Non-pigmented ciliary epithelial cell (primary cell): Measurements from ENCODE around the gene BLACAT1.

ENCODE experiments used
- DNase-seq: peaks from one replicate; pipeline ENCODE4 v3.0.0-alpha.2; 2010; ENCODE audit warnings: low read depth

BLACAT1 gene

DNA sequence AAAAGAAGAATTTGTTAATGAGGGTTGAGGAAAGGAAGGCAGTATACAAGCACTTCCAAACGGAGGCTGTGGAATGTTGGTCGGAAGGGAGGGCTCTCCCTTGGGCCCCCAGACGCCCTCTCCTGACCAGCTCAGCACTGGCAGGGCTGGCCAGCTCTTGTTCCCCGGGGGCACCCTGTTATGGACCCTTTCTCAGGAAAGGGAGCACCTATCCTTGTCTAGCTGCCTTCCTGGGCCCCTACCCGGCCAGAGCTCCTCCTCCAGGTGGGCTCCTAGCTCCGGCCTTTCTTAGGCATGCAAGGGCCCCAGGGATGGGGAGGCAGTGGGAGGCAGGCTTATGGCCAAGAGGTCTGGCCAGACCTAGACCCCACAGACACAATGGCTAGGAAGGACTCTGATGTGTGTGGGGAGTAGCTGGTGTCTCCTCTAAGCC lies 926 bp downstream of the BLACAT1 start:
- DNase-seq: no peak

DNA sequence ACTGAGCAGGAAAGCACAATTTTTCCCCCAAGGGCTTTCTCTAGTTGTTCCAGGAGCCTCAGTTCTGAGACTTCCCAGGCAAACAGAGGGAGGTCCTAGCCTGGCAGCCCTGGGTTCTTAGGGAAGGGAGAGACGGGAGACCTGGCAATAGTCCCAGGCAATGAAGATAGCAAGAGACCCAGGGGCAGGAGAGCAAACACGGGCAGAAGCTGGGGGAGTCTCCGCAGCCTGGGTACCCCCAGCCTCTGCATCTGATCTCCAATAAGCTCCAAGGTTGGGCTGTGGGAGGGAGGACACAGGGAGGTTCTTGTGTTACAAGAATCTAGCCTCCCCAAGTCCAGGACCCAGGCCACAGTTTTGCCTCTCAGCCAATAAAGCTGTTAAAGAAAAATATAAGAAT lies 2.4 kb downstream of the BLACAT1 start:
- DNase-seq: no peak

DNA sequence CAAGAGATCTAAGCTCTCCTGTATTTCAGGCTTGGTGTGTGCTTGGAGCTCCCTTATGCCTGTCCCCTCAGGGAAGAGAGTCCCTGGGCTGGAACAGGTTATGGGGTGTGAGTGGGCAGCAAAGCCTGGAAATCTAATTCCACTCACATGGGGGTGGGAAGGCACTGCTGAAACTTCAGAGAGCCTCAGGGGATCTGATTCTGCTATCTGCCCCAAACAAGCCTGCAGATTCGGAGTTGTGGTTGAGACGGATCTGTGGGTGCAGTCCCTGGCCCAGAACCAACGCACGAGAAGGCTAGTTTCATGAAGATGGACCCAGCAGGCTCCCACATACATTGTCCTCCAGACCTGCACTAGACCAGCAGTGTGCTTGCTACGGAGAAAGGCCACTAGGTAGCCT lies 2.9 kb downstream of the BLACAT1 start:
- no peak for DNase-seq

DNA sequence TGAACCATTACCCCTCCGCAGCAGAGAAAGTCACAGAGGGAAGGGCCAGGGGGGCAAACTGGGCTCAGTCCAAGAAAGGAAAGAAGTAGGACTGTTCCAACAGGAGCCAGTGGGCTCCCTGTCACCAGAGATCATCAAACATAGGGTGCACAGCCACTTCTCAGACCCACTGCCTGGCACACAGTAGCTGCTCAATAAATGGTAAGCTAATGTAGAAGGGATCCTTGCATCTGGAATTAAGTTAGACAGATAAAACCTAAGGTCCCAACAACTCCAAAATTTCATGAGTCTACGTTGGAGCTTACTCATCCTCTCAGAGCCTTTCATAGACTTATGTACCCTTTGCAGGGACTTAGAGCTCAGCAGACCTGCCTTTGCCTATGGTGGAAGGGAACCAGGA lies 3.5 kb downstream of the BLACAT1 start:
- no peak for DNase-seq

DNA sequence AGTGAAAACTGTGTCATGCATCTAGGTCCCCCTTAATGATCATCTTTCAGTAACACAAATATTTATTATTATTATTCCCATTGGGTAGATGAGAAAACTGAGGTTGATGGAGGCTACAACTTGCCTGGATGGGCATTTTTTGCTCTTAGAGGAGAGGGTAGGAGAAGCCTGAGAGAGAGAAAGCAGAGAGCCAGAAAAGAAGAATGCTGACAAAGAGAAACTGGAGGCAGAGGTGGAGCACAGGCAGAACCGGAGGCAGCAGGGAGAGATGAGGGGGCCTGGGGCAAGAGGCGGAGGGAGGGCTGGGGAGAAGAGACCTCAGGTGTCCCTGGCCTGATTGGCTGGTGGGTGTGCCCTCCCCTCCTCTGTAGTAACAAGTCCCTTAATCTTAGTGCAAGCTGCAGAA lies 4.1 kb downstream of the BLACAT1 start:
- DNase-seq: no peak

DNA sequence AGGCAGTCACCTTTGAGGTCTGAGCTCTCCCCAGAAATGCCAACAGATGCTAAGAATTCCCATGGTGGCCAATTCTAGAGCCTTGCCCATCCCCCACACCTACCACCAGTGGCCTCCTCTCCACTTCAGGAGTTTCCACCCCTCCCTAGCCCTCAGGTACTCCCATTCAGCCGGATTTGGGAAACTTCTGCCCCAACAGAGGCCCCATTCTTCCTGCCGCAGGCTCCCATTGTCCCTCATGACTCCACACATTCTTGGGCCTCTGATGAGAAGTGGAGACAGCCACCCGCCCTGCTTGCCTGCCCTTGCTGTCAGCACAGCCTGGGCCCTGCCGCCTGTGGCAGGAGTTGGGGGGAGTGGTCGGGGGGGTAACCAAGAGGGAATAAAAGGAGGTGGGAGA lies 4.6 kb downstream of the BLACAT1 start:
- DNase-seq: no peak

DNA sequence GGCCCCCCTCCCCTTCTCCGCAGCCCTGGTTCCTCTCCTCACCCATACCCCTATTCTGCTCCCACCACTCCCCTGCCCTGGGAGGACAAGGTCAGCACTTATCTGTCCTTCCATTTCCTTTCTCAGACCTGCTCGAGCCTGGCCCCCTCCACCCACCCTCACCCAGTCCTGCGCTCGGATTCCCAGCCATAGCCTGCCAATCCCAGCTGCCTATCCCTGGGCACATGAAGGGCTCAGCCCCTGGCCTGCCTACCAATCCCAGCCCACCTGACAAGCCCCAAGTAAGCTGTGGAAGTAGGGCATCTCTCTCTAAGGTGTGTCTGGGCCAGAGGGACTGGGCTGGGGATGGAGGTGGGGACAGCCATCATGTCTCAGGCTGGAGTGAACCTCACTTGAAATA lies 5.4 kb downstream of the BLACAT1 start:
- no peak for DNase-seq

DNA sequence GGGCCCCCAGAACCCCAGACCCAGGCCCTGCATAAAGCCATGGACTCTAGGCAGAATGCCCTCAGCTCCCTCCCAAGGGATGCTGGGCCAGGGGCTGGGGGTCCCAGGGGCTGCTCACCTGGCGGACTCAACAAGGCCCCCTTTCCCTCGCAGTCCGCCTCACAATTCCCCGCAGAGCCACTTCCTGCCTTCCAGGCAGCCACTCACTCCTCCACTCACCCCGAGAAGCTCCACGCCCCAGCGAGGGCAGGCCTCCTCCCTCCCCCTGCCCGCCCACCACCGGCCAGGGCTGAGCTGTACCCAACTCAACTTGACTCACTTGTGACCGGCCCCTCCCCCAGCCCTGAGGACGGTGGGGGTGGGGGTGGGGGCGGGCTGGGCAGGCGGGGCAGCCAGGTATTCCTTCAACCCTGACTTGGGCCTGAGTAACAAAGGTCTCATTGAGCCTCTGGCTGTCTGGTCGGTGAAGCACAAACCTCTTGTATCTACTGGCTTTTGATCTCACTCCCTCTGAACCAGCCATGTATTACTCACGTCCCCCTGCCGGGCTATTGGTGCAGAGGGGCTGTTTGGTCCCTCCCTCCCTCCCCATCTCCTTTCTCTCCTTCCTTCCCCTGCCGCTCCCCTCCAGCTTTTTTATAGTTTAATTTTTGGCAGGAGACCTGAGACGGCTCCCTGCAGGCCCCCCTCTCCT lies 5.9 kb downstream of the BLACAT1 start:
- DNase-seq: no peak

DNA sequence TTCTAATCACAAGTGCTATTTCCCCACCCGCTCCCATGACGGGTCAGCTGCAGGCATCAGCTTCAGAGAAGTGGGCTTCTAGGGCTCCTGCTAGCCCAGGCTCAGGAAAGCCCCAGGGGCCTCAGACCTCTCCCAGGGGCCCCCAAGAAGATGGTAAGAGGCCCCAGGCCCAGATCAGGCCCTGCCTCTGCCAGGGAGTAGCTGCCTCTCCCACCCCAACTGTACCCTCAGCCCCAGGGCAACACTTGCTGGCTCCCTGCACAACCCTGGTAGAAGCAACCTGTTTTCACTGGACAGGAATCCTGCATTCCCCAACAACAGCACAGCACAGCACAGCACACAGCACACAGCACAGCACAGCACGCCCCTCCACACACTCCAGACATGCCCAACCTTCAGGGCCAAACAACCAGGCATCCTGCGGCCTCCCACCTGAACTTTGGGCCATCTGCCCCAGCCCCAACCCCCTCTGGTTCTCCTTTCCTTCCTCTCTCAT lies 6.5 kb downstream of the BLACAT1 start:
- DNase-seq: no peak

DNA sequence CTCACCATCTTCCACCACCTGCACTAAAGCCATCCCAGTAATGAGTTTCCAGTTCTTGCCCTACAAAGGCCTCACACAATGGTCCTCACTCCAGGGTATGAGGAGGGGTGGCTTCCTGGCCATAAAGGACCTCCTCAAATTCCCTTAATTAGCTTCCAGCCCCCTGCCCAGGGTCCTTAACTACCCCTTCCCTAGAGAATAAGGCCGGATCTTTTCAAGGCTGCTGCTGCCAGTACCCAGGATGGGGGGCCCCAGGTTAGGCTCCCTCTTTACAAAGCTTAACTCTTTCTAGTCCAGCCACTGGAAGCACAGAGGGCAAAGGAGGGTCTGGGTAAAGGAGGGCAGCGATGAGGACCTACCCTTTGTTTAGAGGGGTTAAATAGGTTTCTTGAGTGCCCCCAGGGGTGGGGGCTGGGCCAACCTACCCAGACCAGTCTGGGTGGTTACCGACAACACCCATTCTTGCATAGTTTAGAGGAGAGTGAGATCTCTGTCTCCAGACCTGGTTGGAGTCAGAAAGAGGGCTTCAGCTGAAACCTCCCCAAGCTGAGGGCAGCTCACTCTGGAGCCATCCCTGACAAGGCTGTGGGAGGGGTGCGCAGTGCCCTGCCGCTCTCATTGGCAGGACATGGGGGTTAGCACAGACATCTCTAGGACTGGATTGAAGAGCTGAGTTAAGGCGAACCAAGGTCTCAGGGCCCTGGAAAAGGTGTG lies 7.1 kb downstream of the BLACAT1 start:
- no peak for DNase-seq

DNA sequence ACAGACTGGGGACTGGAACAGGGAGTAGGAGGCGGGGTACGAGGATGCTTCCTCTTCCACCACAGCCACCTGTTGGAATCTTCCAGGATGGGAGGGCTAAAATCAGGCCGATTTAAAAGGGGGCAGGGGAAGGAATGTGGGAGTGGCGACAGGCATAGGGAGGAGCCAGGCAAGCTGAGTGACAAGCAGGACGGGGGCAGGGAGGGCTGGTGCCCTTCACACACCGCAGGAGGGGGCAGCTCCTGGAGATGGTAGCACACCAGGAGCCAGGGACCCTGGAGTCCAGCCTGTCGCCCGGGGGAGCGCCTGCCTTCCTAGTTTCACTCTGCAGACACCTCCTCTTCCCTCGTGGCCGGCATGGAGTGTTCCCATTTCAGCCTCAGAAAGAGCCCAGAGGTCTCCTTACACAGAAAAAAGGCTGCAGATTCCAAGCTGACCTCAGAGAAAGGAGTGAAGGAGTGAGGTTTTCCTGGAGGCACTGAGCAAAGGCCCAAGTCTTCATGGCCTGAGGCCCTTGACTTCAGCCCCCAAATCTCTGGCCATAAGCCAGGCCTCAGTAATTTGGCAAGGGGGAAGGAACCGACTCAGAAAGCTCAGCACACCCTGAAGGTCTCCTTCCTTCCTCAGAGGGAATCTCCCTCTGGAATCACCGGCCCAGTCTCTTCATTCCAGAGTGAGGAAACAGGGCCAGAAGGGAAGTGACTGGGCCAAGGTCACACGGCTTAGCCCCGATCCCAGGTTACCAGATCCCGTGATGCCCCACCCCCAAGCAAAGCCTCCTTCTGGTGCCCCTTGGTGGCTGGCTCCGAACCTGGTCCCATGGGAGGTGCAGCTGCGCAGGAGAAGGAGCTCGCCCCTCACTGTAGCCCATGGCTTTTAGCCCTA lies 8.1 kb downstream of the BLACAT1 start:
- DNase-seq: no peak

DNA sequence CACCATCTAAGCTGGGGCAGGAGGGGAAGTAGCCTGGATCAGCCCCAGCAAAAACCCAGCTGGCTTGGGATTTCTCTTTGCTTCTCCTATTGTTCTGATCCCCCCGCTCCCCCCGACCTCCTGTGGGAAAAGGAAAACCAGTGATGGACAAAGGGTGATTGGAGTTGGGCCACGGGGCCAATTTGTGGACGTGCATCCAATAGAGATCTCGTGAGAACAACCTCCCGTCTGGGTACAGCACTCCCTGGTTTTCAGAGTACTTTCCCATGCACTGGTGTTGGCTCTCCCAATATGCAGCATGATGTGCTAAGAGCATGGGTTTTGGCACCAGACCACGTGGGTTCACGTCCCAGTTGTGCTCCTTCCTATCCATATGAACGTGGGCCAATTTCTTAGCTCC lies 9.0 kb downstream of the BLACAT1 start:
- DNase-seq: no peak

DNA sequence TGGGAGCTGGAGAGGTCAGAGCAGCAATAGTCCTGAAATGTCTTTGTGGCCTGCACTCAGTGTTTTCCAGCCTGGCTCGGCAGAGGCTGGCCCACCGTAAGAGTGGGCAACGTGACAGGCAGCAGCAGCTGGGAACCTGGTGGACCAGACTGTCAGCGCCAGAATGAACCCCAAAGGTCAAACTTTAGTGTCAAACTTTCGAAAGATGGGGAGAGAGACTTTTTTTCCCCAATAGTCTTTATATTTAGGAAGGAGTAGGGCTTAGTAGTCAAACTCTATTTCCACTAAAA lies 10.3 kb downstream of the BLACAT1 start:
- DNase-seq: no peak

DNA sequence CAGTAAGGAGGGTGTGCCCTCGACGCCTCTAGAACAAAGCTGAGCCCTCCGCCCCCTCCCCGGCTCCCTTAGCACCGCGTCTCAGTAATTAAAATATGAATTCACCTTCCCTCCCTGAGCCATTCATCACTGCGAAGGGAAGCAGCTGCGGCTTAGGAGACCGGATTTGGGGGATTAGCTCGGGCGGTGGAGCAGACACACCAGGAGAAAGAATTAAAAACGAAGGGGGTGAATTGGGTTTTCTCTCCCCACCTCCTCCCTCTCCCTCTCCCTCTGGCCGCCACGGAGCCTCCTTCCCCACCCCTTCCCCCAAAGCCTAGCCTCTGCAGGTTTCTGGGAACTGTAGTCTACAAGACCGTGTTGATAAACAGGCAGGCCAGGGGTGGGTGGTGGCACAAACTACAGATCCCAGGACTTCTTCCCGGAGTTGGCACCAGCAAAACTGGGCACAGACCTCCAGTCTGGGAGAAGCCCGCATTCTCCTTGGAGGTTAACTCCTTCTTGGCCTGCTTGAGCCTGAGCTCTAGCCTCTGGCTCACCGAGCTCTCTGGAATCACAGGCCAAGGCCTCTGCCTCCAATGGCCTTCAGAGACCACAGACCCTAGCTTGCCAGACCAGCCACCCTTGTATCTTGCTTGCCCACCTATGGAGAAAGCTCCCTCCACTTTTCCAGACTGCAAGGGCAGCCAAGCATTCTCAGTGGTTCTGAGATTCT lies 10.8 kb downstream of the BLACAT1 start:
- no peak for DNase-seq

DNA sequence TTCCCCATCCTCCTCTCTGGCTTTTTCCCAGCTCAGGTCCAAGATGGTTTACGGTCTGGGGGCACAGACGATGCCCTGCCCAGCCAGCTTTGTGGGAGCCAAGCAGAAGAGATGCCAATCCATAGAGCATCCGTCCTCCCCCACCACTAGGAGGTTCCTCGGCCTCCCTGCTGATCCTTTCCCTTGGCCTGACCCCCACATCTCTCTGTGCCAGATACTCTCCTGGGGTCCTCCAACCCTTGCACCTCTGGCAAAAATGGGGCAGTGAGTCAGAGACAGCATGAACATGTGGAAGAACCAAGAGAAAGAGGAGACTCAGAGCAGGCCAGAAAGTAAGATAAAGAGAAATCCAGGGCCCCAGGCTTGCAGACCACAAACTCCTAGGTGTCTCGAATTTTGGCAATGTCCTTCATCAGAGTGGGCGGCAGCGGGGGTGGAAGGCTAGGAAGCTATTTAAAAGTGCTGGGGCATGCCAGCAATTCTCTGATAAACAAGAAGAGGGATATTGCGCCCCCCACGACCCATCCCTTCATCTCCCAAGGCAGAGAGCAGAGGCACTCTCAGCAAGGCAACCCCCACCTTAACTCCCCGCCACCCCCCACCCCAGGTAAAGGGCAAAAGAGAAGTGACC lies 11.4 kb downstream of the BLACAT1 start:
- no peak for DNase-seq

DNA sequence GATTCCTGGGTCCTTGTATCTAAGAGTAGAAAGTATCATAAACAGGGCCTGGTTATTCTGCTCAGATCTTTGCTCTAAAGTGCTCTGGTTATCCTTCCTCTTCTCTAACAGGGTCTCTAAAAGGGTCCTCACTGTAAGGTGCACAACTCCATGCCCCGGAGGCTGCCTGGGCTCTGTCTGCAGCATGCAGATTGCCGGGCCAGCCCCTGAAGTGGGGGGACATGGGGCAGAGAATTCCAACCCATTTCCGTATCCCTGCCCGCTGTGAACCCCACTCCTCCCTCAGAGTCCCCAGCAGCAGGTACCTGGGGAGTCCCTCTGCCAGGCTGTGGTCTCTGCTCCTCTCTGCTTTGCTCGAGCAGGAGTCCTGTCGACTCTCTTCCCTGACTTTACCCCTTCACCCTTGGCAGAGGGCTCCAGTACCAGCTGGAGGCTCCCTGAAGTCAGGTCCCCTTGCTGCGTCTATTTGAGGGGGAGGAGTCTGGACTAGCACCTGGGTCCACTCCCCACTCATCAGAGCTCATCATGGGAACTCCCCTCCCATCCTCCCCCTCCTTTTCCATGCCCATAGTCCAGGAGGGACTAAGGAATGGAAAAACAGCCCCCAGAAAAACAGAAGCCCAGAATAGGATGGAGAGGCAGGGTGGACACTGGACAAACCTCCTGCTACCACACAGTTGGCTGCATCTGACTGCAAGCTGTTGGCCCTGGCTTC lies 12.1 kb downstream of the BLACAT1 start:
- no peak for DNase-seq

DNA sequence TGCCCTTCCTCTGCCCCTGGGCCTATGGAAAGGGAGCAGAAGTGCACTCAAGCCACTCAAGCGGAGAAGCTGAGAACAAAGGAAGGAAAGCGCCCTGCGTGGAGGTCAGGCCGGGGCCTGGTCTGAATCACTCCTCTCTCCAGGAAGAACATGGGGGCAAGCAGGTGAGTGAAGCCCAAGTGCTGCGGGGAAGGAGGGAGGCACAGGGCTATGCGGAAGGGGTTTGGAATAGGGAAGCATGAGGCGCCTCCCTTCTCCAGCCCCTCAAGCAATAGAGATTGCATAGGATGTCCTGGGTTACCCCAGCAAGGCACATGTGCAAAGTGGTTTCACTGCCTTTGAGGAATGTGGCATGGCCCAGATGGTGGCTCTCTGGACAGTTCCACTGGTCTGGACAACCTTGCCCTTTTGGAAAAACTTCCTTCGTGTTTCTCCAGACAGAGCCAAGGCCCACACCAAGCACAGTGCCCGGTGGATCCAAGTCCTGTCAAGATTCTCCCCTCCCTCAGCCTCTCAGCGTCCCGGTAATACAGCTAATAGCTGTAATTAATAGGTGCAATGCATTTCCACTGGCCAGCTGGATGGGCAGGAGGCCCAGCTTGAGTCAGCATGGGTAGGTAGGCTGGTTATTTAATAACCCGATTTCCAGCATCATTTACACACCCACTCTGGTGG lies 13.7 kb downstream of the BLACAT1 start:
- no peak for DNase-seq

DNA sequence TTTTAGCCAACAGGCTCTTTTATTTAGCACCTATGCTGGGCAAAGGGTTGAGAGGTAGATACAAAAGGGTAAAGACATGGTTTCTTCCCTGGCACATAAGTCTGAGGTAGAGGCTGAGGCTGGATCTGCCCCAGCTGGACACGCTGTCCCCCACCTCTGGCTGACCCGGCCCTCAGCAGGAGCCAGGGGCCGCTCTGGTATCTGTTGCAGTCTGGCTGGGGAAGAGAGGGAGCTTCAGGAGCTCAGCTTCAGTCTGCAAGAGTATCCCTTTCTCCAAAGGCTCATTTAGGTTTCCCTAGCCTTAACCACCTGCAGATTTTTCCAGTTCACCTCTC lies 14.2 kb downstream of the BLACAT1 start:
- no peak for DNase-seq

DNA sequence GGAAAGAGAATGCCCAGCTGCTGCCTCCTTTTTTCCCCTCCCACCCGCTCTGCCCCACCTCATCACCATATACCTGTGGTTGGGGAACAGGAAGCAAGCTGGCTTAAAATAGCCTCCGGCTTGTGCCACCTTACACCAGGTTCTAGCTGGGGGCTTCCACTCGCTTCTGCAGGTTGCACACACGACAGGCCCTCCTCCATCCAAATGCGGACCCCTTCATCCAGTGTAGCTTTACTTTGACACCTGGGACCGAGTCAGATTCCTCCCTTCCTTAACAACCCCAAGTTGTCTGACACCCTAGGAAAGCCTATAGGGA lies 14.6 kb downstream of the BLACAT1 start:
- no peak for DNase-seq

DNA sequence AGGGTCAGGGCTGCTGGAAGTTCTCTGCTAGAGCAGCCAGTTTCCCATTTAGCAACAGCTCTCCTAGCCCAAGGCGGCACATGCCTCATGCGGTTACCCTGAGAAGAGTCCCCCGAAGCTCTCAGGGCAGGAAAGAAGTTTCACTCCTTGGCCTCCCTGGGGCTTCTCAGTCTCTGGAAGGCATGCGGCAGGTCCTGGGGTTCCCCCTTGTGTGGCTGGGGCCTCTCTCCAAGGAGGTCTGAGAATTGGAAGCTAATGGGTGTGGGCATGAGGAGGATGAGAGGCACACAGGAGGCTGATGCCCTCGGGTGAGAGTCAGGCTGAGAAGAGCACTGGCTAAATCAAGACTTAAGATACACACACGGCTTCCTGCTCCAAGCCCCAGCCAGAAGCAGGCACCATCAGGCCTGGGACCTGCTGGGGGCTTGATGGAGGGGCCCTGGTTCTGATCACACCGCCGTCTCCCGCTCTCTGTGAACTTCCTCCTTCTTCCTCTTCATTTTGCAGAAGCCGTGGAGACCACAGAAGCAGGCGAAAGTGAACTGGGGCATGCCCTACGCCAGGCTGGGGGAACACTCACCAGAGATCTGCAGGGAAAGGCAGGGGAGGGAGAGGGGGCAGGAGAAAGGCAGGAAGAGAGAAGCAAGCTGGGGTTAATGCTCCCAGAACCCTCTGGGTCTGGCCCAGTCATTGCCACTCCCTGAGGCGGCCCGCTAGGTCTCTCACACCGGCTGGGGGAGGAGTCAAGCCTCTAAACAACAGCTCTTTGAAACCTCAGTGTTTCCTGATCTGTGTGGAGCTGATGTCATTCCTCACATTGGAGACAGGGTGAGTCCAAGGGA lies 15.1 kb downstream of the BLACAT1 start:
- no peak for DNase-seq
